Memory B cell (primary cell): ENCODE results near the gene ASAP3.

Experiments
- ATAC-seq: fragments of 150-1000 bp; cut with Tn5 transposase; 2 replicates; pipeline ENCODE4 v1.10.0; 2021; ENCODE audit warnings: low read depth, mild to moderate bottlenecking, moderate library complexity
- DNase-seq, 2 donors: peaks; one replicate each; pipeline ENCODE4 v3.0.0; 2022; ENCODE audit warnings: low spot score in 2 of 2
- H3K27ac Mint-ChIP-seq: one replicate; pipeline ENCODE4 v1.8.0; 2022; ENCODE audit warnings: mild to moderate bottlenecking, moderate library complexity, mixed read lengths
- H3K27me3 Mint-ChIP-seq: one replicate; pipeline ENCODE4 v1.8.0; 2022; ENCODE audit warnings: mixed read lengths
- H3K36me3 Mint-ChIP-seq: one replicate; pipeline ENCODE4 v1.8.0; 2022; ENCODE audit warnings: mild to moderate bottlenecking, mixed read lengths
- H3K4me1 Mint-ChIP-seq: one replicate; pipeline ENCODE4 v1.8.0; 2022; ENCODE audit warnings: mixed read lengths
- H3K4me3 Mint-ChIP-seq: one replicate; pipeline ENCODE4 v1.8.0; 2022; ENCODE audit warnings: mild to moderate bottlenecking, moderate library complexity, mixed read lengths
- H3K9me3 Mint-ChIP-seq: one replicate; pipeline ENCODE4 v1.8.0; 2022; ENCODE audit warnings: mixed read lengths

Gene ASAP3

DNA sequence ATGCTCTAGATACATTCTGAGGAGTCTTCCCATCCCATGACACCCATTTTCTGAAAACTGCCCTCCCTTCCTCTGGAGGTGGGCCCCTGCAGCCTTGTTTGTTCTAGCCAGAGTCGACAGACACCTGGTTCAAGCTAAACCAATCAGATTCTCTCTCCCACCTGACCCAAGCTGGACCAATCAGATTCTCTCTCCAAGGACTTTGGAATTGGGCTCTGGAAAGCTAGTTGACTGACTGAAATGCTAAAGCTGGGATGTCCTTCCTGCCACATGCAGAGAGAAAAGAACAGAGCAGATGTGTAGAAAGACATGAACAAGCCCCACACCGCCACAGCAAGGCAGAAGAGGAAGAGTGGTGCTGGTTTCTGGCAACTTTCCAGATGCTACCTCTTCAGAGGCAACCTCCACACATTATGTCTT is 24.6 kb downstream of the ASAP3 start:
- no peak overlapping the region for H3K4me3 Mint-ChIP-seq
- H3K4me1 Mint-ChIP-seq: no peaks in the 10 kb centered on the region
- H3K36me3 Mint-ChIP-seq: no peaks in the 10 kb centered on the region
- peaks cover 25% of the 10 kb centered on the region for H3K27me3 Mint-ChIP-seq
- no peak for ATAC-seq
- peaks cover 3% of the 10 kb centered on the region for H3K9me3 Mint-ChIP-seq
- DNase-seq: no peak
- no peak overlapping the region for H3K27ac Mint-ChIP-seq

DNA sequence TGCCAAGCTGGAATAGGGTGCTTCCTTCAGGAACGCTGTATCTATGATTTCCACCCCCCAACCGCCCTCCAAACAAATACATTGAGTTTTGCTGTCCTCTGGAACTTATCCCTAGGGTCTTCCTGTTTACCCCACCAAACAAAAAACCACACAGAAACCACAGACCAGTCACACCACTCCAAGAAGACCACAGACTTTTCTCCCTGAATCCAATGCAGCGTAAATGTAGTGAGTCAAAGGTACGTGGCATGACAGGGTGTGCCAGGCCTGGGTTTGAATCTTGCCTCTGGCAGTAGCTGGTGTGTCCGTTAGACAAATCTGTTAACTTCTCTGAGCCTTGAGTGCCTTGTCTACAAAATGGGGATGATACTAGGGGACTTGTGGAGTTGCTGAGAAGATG is 27.8 kb downstream of the ASAP3 start:
- Mint-ChIP-seq H3K36me3 (no peaks in the 10 kb centered on the region), H3K27ac (no peak overlapping the region), H3K4me3 (no peak overlapping the region), H3K9me3 (no peaks in the 10 kb centered on the region), H3K4me1 (no peaks in the 10 kb centered on the region), H3K27me3 (peaks cover 24% of the 10 kb centered on the region)
- ATAC-seq: no peak
- DNase-seq: no peak

DNA sequence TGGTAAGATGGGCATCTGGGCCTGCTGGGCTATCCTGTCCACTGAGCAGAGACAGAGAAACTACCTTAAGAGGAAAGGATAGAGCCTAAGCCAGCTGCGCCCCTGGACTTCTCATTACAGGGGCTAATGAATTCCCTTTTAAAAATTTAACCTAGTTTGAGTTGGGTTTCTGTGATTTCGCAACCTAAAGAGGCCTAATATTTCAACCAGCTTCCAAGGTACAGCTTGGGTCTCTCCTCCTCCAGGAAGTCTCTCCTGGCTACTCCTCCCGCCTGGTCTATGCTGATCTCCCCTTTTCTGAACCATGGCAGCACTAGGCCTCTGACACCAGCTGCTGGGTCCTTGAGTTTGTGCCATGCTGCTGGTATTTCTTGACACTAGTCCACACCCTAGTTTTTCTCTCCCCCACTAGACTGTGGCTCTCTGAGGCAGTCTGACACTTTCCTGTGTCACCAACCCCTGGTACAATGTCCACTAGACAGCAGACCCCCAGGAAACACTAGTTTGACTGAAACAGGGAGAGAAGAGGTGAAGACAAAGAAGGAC is 30.5 kb downstream of the ASAP3 start:
- no peak overlapping the region for H3K4me3 Mint-ChIP-seq
- ATAC-seq: no peak

DNA sequence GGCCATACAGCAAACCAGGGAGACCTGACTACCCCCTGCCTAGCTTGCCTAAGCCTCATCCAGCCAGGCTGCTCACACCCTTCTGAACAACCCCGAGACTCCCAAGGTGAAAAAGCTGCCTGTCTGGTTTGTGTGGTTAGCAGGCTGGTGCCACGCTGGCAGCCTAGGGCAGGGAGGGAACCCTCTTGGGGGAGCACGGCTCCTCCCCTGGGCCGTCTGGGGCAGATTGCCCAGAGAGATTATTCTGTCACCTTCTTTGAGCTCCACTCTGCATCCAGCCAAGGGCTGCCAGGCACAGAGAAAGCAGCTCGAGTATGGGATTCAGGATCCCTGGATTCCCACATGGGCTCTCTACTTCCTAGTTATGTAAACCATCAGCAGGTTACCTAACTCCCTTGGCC is 32.0 kb downstream of the ASAP3 start:
- H3K4me1 Mint-ChIP-seq: no peaks in the 10 kb centered on the region
- no peaks in the 10 kb centered on the region for H3K9me3 Mint-ChIP-seq
- H3K27ac Mint-ChIP-seq: no peak overlapping the region
- H3K27me3 Mint-ChIP-seq: peaks cover 15% of the 10 kb centered on the region
- DNase-seq: no peak
- ATAC-seq: no peak
- no peak overlapping the region for H3K4me3 Mint-ChIP-seq
- no peaks in the 10 kb centered on the region for H3K36me3 Mint-ChIP-seq

More for the DNA sequence above, 30.5 kb downstream of the ASAP3 start:
- no peaks in the 10 kb centered on the region for H3K36me3 Mint-ChIP-seq
- H3K4me1 Mint-ChIP-seq: no peaks in the 10 kb centered on the region
- H3K27me3 Mint-ChIP-seq: peaks cover 19% of the 10 kb centered on the region
- no peak for DNase-seq
- no peak overlapping the region for H3K27ac Mint-ChIP-seq
- H3K9me3 Mint-ChIP-seq: no peaks in the 10 kb centered on the region

DNA sequence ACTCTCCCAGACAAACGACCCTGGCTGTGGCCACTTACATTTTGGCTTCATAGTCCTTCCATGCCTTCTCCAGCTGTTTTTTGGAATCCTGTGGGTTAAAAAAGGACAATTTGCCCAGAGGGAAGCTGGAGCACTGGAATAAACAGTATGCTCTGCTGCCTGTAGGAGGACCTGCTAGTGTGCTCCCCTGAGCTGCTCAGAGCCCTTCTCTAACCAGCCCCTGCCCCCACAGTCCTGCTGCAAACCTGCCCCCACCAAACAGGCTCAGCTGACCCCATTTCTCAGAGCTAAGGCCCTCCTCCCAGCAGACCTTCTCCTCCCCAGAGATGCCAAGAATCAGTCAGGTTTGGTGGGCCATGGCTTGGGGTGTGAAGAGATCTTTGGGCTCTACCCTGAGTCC is 32.5 kb downstream of the ASAP3 start:
- Mint-ChIP-seq H3K4me1 (no peaks in the 10 kb centered on the region), H3K27ac (no peak overlapping the region), H3K4me3 (no peak overlapping the region), H3K9me3 (no peaks in the 10 kb centered on the region), H3K27me3 (peaks cover 13% of the 10 kb centered on the region), H3K36me3 (no peaks in the 10 kb centered on the region)
- ATAC-seq (no peak), DNase-seq (no peak)

DNA sequence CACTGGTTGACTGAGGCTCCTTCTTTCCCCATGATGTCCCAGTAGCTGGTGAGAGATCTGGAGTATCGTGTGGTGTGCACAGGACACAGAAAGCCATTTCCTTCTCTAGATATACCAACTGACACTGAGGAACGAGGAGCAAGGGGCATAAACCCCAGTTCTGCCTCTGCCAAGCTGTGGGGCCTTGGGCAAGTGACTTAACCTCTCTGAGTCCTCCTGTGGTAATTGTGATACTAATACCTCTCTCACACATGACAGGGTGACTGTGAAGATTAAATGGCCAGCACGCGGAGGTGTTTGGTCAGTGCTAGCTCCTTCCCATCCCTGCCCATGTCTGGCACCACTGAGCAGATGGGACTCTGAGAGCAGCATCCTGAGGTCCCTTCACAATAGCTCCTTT is 33.1 kb downstream of the ASAP3 start:
- DNase-seq: no peak
- no peaks in the 10 kb centered on the region for H3K9me3 Mint-ChIP-seq
- no peak for ATAC-seq
- peaks cover 10% of the 10 kb centered on the region for H3K27me3 Mint-ChIP-seq
- H3K4me3 Mint-ChIP-seq: no peak overlapping the region
- H3K4me1 Mint-ChIP-seq: no peaks in the 10 kb centered on the region
- no peak overlapping the region for H3K27ac Mint-ChIP-seq
- H3K36me3 Mint-ChIP-seq: no peaks in the 10 kb centered on the region

DNA sequence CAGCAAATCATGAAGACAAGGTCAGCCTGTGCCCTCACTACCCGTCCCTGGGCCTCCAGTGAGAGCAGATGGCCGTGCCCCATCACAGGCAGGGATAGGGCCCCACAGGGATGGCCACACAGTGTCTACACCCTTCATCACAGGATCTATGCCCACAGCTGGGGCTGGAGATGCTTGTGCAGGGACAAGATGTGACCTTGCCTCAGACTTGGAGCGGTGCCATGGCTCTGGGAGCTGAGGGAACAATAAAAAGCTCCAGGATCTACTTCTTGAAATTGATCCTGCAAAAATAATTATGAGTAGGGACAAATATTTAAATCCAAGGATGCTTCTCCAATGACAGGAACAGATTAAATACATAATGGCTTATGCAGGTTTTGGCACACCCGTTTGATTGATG is 34.0 kb downstream of the ASAP3 start:
- ATAC-seq (no peak), DNase-seq (no peak)
- Mint-ChIP-seq H3K9me3 (no peaks in the 10 kb centered on the region), H3K36me3 (no peaks in the 10 kb centered on the region), H3K27ac (no peak overlapping the region), H3K4me1 (no peaks in the 10 kb centered on the region), H3K4me3 (no peak overlapping the region), H3K27me3 (peaks cover 4% of the 10 kb centered on the region)

DNA sequence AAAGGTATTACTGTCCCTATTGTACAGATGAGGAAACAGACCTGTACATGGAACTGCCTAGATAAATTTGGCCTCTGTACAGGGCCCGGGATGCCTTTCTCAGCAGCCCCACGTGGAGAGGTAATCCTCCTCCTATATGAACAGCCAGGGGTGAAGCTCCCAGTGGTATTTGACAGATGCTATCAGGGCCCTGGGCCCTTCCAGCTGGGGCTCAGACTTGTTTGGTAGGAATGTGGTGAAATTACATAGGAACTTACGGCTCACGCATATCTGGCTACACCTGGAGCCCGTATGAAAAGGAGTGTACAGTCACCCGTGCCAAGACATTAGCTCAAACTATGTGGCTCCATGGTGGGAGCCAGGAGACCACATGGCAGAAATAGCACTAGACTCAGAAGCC is 34.7 kb downstream of the ASAP3 start:
- H3K4me1 Mint-ChIP-seq: no peaks in the 10 kb centered on the region

DNA sequence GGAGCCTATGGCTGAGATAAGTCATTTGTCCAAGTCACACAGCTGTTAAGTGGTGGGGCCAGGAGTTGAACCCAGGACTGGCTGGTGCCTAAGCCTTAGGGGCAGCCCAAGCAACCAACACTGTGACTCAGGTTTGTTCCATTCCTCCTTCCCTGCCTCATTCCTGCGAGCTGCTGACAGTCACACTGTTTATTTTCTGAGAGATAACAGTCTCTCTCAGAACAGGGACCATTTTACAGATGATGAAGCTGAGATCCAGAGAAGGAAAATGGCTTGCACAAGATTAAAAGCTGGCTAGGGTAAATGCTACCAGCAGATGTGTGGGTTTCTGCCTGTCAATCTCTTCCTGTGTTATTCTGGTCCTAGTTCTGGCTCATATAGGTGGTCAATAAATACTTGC is 35.1 kb downstream of the ASAP3 start:
- DNase-seq: no peak
- H3K36me3 Mint-ChIP-seq: no peaks in the 10 kb centered on the region
- H3K4me3 Mint-ChIP-seq: no peak overlapping the region
- ATAC-seq: no peak
- H3K27ac Mint-ChIP-seq: no peak overlapping the region
- H3K9me3 Mint-ChIP-seq: no peaks in the 10 kb centered on the region
- no peaks in the 10 kb centered on the region for H3K4me1 Mint-ChIP-seq
- peaks cover 2% of the 10 kb centered on the region for H3K27me3 Mint-ChIP-seq

More for the DNA sequence above, 34.7 kb downstream of the ASAP3 start:
- DNase-seq (no peak), ATAC-seq (no peak)
- Mint-ChIP-seq H3K27ac (no peak overlapping the region), H3K4me3 (no peak overlapping the region), H3K27me3 (peaks cover 2% of the 10 kb centered on the region), H3K36me3 (no peaks in the 10 kb centered on the region), H3K9me3 (no peaks in the 10 kb centered on the region)

DNA sequence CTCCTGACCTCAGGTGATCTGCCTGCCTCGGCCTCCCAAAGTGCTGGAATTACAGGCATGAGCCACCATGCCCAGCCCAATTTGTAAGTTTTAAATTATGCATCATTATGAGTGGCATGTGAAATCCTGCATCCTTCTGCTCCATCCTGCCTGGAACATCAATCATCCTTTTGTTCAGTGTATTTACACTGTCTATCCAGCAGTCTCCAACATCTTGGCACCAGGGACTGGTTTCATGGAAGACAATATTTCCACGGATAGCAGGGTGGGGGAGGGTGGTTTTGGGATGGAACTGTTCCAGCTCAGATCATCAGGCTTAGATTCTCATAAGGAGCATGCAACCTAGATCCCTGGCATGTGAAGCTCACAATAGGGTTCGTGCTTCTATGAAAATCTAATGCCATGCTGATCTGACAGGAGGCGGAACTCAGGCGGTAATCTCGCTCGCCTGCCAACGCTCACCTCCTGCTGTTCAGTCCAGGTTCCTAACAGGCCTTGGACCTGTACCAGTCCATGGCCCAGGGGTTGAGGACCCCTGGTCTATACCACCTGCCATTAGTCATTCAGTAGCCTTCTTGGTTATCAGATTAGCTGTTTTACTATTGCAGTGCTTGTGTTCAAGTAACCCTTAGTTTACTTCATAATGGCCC is 37.2 kb downstream of the ASAP3 start:
- peaks cover 2% of the 10 kb centered on the region for H3K27me3 Mint-ChIP-seq
- H3K4me1 Mint-ChIP-seq: no peaks in the 10 kb centered on the region
- no peak overlapping the region for H3K4me3 Mint-ChIP-seq
- H3K27ac Mint-ChIP-seq: no peak overlapping the region
- DNase-seq: no peak
- ATAC-seq: no peak
- no peaks in the 10 kb centered on the region for H3K36me3 Mint-ChIP-seq
- H3K9me3 Mint-ChIP-seq: no peaks in the 10 kb centered on the region

DNA sequence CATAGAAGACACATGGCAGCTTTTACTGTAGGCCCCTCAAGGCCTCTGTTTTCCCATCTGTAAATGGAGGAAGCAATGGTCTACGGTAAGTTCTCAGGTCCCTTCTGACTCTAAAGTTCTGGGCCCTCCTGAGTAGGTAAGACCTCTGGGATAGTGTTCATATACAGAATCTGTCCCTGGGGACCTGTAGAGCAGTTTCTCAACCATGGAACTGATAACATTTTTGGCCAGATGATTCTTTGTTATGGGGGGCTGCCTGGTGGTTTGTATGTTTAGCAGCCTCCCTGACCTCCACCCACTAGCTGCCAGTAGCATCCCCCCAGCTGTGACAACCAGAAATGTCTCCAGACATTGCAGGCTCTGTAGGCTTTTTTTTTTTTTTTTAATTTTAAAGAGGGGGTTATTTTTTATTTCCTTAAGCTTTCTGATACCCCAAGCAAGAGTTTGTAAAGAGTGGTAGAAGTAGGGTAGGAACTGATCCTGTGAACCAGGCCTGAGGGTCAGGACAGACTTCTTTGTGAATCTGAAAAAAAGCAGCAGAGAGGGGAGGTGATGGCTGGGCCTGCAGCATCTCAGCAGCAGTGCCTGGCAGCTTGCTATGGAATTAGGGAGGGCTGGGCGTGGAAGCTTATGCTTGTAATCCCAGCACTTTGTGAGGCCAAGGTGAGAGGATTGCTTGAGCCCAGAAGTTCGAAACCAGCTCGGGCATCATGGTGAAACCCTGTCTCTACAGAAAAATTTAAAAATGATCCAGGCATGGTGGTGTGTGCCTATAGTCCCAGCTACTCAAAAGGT is 39.2 kb downstream of the ASAP3 start:
- Mint-ChIP-seq H3K36me3 (no peaks in the 10 kb centered on the region), H3K4me1 (no peaks in the 10 kb centered on the region), H3K27ac (no peak overlapping the region), H3K9me3 (no peaks in the 10 kb centered on the region), H3K4me3 (no peak overlapping the region), H3K27me3 (peaks cover 2% of the 10 kb centered on the region)
- no peak for ATAC-seq
- DNase-seq: no peak

DNA sequence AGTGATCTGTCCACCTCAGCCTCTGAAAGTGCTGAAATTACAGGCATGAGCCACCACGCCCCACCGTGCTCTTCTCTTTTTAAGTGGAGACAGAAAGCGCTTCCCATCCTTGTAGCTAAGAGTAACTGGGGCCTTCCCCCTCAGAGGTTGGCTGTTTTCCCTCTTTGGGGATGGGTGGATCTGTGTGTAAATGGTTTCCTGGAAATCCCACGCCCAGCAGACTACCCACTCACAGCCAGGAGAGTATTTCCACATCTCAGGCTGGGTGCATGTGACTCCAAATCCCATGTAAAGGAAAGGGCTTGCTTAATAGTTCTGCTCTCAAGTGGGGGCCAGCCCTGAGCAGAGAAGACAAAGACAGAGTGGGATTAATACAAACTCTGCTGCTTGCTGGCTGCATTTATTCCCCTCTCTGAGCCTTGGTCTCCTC is 39.9 kb downstream of the ASAP3 start:
- ATAC-seq: no peak
- Mint-ChIP-seq H3K27ac (no peak overlapping the region), H3K4me3 (no peak overlapping the region), H3K4me1 (no peaks in the 10 kb centered on the region), H3K36me3 (no peaks in the 10 kb centered on the region), H3K9me3 (no peaks in the 10 kb centered on the region), H3K27me3 (peaks cover 2% of the 10 kb centered on the region)
- DNase-seq: no peak

DNA sequence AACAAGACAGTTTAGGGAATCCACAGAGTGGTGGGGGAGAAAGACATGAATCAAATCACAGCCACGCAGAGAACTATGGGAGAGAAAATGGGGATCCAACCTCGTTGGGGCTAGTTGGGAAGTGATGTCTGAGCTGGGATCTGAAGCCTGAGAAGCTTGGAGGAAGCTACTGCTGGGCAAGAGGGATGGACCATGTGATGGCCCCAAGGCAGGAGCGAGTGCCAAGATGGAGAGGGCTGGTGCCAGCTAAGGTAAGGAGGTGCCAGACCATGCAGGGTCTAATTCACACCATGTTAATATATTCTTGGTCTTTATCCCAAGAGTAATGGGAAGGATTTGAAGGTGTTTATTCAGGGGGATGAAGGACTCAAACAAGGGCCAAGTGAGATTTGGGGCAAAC is 41.2 kb downstream of the ASAP3 start:
- Mint-ChIP-seq H3K9me3 (no peaks in the 10 kb centered on the region), H3K4me3 (no peak overlapping the region), H3K27me3 (peaks cover 2% of the 10 kb centered on the region), H3K27ac (no peak overlapping the region), H3K4me1 (no peaks in the 10 kb centered on the region), H3K36me3 (peaks cover 2% of the 10 kb centered on the region)
- DNase-seq (no peak), ATAC-seq (no peak)

DNA sequence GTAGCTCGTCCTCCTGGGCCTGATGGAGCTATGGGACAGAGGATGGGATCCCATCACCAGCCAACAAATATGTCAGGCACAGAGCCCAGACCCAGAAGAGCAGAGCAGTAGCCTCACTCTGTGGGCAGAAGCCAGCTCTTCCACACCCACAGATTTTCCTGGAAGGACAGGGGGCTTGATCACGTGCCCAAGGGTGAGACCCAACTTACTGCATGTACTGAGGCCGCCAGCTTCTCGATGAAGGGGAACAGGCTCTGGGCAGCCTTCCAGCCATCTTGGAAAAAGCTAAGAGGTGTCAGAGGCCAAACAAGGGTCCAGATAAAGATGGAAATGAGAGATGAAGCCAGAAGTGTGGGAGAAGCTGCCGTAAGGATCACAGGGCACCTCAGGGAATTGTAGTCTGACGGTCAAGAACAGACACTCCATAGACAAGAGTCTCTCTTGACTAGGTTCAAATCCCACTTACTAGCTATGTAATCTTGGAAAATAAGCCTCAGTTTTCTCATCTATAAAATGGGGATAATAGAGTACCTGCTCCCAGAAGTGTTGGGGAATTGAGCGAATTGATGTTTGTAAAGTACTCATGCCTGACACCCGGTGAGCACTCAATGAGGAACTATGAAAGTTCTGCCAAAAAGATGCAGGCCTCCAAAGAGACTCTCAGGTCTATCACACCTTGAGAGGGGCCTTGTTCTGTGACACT is 42.4 kb downstream of the ASAP3 start:
- Mint-ChIP-seq H3K36me3 (peaks cover 2% of the 10 kb centered on the region), H3K4me1 (no peaks in the 10 kb centered on the region), H3K27me3 (peaks cover 3% of the 10 kb centered on the region), H3K4me3 (no peak overlapping the region), H3K9me3 (no peaks in the 10 kb centered on the region), H3K27ac (no peak overlapping the region)
- ATAC-seq (no peak), DNase-seq (no peak)
